Embryonic facial prominence (tissue), 1 donor: ENCODE results near the gene PRICKLE3.
A peak's percentile ranks its signal among the peaks of the same experiment; 100 is the strongest.

ENCODE experiments used
- DNase-seq: peaks from one replicate; pipeline ENCODE4 v3.0.0-alpha.2; 2016; ENCODE audit errors: extremely low spot score

Gene PRICKLE3

DNA sequence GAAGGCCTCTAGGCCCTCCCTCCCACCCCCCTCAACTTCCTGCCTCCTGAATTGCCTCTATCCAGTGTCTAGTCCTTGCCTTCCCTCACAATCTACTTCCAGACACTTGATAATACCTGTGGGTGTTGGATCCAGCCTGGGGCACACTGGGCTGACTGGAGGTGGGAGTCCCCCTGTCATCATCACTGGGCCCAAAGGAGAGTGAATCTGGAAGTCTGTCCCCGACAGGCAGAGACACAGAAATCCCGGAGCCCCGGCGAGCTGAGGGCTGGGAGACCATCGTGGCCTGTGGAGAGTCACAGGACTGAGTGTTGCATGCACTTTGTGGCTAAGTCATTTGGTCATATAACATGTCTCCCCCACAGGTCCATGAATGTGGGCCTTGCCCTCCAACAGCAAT, 22.2 kb upstream of the PRICKLE3 start:
- no peak for DNase-seq

DNA sequence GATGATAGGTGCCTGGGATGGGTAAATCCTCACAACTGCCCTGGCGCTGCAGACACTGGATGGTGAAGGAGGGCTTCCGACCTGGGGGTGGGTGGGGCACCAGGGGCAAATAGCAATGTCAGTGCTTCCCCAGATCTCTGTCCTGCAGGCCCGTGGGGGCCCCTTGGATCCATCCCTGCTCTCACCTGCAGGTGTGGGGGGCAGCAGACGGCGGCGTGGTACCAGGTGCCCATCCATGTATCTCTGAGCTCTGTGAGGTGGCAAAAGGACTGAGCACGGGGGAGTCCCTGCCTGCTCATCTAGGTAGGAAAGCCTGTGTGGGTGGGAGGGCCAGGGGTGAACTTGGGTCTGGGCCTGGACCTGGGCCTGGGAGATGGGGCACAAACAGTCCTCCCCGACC, 20.4 kb upstream of the PRICKLE3 start:
- no peak for DNase-seq

DNA sequence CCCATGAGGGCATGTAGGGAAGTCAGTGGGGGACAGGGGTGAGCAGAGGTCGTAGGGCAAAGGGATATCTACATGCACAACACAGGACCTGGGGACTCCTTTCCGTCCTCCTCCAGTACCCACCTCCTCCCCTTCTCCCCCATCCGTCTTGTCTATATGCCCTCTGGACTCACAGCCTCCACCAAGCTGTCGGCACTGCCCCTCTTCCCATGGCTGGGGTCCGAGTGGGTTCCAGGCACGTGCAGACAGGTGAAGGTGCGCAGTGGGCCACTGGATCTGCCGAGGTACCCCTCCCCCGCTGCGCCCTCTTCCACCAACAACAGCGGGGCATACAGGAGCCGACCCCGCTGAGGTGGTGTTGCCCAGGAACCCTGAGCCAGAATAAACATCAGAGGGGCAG, 19.3 kb upstream of the PRICKLE3 start:
- no peak for DNase-seq

DNA sequence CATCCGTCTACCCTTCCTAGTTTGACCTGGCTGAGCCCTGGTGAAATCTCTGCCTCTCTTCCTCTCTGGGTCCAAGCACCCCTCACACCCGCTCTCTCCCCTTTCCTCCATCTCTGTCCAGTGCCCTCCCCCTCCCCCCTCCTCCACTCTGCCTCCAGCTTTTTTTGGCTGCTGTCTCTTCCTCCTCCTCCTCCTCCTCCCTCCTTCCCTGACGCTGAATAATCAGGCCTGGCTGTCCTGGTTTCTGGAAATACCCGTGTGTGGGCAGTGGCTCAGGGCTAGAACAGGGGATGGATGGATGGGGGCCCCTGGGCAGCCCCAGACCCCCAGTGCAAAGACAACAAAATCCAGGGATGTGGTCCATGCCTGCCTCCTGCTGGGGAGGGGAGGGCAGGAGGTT, 18.5 kb upstream of the PRICKLE3 start:
- DNase-seq: no peak

DNA sequence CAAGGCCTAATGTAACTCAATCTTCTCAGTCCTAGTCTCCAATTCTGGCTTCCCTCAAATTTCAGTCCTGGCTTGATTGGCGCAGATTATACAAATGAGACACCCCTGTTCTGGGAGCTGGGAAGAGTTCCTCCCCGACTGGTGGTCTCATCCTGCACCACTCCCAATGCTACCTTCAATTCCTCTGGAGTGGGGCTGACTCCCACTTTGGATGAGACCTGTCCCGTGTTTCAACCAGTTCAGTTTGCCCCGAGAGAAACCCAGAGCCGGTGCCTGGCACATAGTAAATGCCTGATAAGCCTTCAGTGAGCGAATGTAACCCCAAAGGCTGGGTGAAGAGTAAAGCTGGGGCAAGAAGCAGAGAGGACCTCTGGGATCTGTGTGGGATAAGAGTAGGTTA, 17.8 kb upstream of the PRICKLE3 start:
- DNase-seq: no peak

DNA sequence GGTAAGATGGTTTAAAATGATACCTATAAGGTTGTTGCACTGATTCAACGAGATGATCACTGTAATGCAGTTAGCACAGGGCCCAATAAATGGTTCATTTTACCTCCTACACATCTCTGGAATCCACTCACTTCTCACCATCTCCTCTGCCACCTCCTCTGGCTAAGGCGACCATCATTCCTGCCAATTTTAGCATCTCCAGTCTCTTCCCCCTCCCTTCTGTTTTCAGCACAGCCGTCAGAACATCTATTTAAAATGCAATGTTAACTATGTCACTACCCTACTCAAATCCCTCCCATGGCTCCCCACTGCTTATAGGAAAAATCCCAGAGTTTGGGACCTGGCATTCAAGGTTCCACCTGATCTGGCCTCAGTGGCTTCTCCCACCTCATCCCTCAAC, 17.4 kb upstream of the PRICKLE3 start:
- DNase-seq: no peak

DNA sequence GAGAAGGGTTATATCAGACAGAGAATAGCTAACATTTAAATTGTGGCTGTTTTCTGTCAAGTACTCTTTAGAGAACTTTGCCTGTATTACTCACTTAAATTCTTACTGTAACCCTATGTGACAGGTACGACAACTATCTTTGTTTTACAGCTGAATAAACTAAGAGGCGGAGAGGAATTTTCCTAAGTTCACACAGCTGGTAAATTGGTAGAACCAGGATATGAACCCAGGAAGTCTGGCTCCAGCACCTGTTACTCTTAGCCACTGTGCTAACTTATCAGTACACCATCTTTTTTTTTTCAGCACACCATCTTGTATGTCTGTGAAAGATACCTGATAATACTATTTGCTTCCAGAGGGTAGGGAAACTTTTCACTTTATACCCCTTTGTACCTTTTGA, 15.8 kb upstream of the PRICKLE3 start:
- no peak for DNase-seq

DNA sequence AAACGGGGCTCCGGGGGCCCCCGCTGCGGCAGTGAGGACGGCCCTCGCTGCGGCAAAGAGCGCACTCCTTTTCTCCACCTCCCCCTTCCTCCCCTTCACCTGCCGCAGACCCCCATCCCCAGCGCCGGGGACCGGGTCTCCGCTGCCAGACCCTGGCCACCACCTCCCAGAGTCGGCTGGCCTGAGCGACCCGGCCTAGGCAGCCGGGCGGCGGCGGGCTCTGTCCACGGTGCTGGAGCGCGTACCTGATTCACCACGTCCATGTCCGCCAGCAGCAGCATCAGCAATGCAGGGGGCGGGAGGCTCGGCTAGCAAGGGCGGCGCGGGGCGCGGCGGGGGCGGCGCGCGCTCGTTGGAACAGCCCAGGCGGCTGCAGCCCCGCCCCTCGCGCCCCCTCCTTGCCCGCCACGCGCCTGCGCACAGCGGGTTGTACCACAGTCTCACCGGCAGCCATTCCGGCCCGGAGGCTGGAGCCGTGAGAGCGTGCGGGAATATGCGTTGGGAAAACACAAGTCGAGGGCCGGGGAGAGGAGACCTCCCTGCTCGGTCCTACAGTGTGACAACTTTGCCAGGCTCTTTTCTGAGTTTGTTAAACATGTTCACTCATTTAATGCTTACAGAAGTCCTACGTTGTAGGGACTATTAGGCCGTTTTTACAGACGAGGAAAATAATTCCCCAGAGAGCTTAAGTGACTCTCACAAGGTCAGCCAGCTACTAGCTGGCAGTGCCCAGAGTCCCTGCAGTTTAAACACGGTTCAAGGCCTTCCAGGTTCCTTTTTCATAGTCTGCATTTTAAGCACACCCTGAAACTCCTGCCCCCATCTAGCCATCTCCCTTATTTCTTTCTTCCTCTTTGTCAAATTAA, 14.0 kb upstream of the PRICKLE3 start, which contains the start of gene SYP:
Gene SYP (minus strand): TSS at position 288 of the 866 bp plus-strand sequence. CDS start 7 bp downstream, at position 281.
- peak; percentile 48 for DNase-seq

DNA sequence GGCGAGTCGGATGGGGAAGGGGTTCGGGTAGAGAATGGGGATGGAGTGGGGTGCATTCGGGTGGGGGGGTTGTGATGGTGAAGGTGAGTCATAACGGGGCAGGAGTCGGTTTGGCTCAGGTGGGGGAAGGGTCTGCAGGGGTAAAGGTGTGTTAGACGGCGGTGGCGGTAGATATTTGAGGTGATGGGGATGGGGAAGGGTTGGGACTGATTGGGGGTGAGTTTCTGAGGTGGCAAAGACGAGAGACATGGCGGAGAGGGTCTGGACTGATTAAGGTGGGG, 13.1 kb upstream of the PRICKLE3 start:
- no peak for DNase-seq

DNA sequence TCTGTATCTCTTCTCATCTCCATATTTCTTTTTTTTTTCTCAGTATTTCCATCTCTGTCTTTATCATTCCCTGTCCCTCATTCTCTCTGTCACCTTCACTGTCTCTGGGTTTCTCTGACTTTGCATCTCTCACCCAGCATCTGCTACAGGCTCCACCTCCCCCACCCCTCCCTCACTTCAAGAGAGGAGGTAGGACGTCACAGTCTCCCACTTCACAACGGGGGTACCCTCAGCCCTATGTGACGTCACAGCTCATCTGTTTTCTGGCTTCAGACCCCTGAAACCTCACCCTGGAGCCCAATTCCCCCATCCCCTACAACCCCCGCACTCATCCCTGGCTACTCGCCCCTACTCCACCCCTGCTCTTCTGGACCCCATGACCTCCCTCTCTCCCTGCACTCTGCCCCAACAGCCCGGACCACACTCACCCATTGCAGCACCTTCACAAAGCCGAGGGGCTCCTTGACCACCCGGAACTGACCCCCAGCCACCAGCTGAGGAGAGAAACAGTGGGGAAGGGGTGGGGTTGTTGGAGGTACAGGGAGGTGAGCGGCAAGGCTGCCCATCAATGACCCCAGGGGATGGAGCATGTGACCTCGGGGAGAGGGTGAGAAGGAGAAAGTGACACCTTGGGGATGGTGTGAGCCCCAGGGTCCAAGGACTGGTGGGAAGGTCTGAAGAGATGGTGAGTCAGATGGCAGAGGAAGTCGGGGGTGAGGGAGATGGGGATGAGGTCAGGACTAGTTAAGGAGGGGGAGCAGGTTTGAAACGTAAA, 12.6 kb upstream of the PRICKLE3 start:
- no peak for DNase-seq

DNA sequence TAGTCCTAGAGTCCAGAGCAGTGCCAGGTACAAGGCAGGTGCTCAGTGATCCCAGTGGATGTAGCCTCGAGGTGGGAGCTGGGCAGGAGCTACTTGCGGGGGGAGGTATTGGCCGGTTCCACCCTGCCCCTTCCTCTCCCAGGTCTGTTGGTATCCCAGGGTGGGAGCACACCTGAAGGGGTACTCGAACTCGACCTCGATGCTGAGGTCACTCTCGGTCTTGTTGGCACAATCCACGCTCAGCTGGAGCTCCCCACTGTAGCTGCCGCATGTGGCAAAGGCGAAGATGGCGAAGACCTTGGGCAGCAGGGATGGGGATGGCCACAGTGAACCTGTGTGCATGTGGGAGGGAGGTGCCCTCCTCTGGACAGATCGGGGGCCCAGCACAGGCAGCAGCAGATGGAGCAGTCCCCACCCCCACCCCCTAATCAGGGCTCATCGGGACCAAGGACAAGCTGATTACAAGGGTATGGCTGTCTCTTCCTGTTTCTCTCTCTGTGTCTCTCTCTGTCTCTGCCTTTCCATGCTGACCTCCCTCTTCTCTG, 11.4 kb upstream of the PRICKLE3 start:
- DNase-seq: no peak

DNA sequence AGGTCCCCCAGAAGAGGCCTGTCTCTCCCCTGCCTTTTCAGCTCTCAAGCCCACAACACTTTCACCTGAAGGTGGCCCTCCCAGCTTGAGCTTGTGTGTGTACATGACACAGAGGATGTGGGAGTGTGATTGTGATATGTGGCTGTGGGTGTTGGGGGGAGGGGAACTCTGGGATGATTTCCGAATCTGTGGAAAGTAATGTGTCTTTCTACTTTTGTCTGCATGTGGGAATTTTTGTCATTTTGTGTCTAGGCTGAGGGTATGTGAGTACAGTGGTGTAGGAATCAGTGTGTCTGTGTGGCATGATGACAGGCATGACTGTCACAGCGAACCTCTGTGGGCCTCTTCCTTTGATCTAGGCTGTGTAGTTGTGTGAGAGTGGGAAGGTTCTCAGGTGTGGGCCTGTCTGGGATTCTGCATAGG, 7.4 kb upstream of the PRICKLE3 start:
- no peak for DNase-seq

DNA sequence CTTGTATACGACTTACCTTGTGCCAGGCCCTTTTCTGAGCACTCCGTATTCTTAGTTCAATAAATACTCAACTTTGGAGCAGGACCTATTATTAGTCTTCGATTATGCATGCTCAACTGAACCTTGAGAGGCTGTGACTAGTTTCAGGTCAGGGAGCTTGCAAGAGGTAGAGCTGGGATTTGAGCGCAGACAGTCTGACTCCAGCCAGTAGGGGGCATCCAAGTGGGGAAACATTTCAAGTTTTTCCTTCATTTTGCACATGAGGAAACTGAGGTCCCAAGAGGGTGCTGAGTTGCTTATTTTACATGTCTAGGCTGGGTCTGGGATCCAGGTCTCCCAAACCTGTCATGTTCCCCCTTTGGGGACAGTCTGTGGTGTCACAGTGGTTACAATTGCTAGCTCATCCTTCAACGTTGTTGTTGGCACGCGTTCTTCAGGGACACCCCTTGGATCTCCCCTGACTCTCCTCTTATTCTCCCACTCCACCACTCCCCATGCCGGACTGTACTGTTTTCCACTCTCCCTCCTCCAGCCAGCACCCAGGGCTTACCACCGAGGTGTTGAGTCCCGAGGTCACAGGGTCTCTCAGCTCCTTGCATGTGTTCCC, 6.7 kb upstream of the PRICKLE3 start:
- no peak for DNase-seq

DNA sequence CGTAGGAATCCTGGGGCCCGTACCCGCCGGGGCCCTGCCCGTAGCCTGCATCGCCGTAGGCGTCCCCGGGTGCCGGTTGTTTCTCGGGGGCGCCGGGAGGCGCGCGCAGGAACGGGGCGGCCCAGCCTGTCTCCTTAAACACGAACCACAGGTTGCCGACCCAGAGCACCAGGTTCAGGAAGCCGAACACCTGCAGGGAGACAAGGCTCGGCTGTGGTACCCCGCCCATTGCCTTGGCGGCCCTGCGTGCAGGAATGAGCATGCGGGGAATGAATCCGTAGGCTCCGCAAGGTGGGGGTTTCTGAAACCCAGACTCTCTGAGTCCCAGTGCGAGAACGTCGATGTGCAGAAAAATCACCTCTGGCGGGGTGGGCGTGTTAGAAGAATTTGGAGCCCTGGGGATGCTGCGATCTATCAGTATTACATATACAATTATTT, 5.4 kb upstream of the PRICKLE3 start:
- no peak for DNase-seq

DNA sequence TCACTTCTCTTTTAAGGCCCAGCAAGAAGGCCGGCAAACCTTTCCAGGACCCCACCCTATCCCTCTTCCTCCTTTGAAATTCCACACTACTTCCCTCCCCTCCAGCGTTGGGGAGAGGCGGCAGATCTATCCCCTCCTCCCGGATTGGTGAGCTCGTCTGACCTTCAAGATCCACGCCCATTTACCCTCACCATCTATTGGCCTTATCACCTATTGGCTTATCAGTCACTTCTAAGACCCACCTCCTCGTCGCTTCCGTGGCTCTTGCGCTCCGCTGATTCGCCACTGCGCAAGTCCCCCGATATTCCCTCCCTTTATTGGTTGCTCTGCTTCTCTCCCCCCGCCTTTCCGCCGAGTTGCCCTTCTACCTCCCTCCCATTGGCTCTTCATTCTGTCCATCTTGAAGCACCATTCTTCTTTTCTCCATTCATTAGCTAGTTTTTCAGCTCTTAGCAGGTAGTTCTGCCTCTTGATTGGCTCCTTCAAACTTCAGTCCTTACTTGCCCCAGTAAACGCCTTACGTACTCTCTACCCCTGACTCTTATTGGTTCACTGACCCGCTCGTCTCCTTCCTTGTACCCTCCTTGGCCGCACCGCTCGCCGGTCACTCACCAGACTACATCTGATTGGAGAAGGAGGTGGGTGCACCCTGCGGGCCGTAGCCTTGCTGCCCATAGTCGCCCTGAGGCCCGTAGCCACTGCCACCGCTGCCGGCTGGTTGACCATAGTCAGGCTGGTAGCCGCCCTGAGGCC, 4.8 kb upstream of the PRICKLE3 start:
- peak; percentile 95 for DNase-seq

DNA sequence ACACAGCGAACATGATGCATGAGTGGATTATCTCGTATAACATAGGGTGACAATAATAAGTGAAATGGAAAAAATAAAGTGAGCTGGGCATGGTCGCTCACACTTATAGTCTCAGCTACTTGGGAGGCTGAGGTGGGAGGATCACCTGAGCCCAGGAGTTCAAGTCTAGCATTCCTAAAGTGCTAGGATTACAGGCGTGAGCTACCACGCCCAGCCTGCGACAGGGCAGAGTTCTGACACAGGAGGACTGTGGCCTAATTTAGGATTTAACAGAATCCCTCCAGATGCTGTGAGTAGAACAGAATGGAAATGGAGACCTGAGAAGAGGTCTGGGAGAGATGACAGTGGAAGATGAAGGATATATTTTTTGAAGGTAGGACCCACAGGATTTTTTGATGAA, 3.4 kb upstream of the PRICKLE3 start:
- DNase-seq: no peak

DNA sequence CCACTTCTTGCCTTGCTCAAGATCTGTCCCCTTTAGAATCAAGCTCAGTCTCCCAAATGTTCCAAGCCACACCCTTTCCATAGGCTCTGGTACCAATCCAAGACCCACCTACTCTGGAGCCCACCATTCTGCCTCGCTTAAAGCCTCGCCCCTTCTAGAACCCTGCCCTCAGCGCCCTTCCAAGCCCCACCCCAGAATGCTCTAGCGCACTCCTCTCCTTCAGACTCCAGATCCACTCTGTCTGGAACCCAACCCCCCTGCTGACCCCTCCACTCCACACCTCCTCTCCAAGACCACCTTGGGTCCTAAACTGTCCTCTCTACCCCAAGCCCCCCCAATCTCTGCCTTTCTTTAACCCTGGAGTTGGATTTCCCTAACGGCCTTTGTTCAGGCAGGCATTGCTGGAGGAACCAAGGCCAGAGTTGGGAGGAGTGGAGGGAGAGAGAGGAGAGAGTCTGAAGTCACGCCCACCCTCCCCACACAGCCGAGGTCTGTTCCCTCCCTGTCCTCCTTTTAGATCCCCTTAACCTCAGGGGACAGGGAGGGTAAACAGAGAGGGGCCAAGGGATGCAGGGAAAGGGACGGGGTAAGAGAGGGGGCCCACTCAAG, 2.4 kb upstream of the PRICKLE3 start:
- no peak for DNase-seq

DNA sequence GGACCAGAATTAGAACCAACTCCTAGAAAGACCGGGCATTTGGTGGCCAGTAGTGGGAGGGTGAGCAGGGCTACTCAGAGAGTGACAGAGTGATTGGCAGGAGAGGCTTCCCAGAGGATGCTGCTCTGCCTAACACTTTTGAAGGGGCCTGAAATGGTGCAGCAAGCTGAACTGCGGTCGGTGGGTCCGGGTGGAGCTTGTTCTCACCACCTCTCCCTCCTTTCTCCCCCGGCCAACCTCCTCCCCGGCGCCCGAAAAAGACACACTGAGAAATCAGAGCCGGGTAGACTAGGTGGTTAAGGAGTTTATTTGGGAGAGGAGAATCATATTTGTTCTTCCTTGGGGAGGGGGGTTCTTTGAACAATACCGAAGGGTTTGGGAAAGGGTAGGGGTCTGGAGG, 1.4 kb upstream of the PRICKLE3 start:
- DNase-seq: no peak

DNA sequence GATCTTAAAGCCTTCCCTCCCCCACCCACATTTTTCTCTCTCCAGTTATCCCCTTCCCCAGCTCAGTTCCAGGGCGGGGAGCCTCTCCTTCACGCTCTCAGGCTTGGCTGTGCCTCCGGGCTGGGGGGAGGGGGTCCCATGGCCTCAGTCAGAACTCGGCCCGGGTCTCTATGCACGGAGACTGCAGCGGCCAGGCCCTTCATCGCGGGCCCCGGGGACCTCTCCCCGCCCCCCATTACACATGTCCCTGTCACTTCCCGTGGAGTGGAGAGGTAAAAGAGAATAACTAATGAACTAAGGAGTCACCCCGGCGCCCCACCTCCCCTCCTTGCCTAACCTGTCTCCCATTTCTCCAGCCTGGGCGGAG, 838 bp upstream of the PRICKLE3 start:
- no peak for DNase-seq

DNA sequence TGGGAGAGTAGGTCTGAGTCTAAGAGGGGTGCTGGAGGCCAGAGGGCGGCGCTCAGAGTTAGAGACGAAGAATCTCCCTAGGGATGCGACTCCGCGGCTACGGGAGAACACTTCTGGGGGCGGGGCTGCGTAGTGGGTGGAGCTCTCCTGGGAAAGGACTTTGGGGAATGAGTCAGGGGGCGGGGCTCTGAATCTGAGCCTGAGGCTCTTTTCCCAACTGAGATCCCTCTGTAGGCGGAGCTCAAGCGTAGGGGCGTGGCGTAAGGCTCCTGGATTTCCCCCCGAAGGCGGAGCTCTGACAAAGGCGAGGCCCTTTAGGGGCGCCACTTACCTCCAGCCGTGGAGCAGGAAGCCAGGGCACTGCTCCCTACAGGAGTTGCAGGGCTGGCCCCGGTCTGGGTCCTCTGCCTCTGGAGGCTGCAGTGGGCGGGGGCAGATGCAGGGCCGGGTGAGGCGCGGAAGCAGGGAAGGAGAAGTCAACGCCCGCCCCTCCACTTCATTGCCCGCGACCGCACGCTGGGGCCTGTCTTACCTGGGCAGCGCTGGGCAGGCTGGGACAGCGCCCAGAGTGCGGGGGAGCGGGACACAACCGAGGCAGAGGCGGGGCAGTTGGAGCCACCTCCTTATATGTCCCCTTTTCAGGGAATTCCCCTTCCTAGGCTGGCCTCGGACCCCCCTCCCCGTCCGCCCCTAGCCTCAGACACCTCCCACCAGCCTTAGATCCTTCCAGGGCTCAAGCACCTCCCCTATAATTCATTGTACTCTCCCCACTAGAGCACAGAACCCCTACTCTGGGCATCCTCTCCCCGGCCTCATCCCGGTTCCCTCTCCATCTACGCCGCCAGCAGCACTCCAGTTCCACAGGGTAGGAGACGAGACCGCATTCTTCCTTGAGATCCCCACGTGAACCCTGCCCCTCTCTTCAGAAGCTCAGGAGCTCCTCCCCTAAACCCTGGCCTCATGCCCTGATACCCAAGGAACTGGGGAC, 1.6 kb downstream of the PRICKLE3 start:
- DNase-seq: peak; percentile 46
